CD4-positive, CD25-positive, alpha-beta regulatory T cell (primary cell): ENCODE measurements around the gene OR7C2. TPM values are rescaled to one million over a fixed set of nuclear protein-coding genes. Genes with fewer than 3 reads are reported as not detected.

Experiments
- ATAC-seq, 2 donors: fragments of 150-1000 bp; cut with Tn5 transposase; one replicate each; pipeline ENCODE4 v1.10.0; 2021; ENCODE audit warnings: low read depth in 2 of 2, moderate number of reproducible peaks in 2 of 2, moderate library complexity in 1 of 2
- DNase-seq, 3 donors: peaks; one replicate each; pipeline versions ENCODE4 v3.0.0 to v3.0.0-alpha.2; 2012 to 2022; ENCODE audit warnings: mixed read lengths in 1 of 3
- H3K27ac ChIP-seq: one replicate; pipeline ENCODE4 v1.7.0; 2013; ENCODE audit warnings: mild to moderate bottlenecking, low read length; ENCODE audit not compliant: insufficient read depth, poor library complexity, severe bottlenecking
- H3K27me3 ChIP-seq: one replicate; pipeline ENCODE4 v1.7.0; 2013; ENCODE audit warnings: low read length; ENCODE audit not compliant: control insufficient read depth, insufficient read depth
- H3K36me3 ChIP-seq: one replicate; pipeline ENCODE4 v1.7.0; 2013; ENCODE audit warnings: mild to moderate bottlenecking, low read length, moderate library complexity; ENCODE audit not compliant: control insufficient read depth, insufficient read depth
- H3K4me1 ChIP-seq: 2 replicates; pipeline ENCODE4 v1.7.0; 2013; ENCODE audit warnings: mild to moderate bottlenecking, low read length; ENCODE audit not compliant: insufficient read depth, control insufficient read depth, poor library complexity, severe bottlenecking
- H3K4me3 ChIP-seq: one replicate; pipeline ENCODE4 v1.7.0; 2013; ENCODE audit warnings: low read depth, mild to moderate bottlenecking, low read length, moderate library complexity
- H3K9me3 ChIP-seq, 2 experiments: 1 replicate in 1 of 2; 2 replicates in 1 of 2; pipeline ENCODE4 v1.7.0; 2013; ENCODE audit warnings: low read length in 2 of 2, mild to moderate bottlenecking in 1 of 2, moderate library complexity in 1 of 2; ENCODE audit not compliant: control insufficient read depth in 2 of 2
- H3K27ac Mint-ChIP-seq, 3 donors: one replicate each; pipeline ENCODE4 v1.8.0; 2020 to 2022; ENCODE audit warnings: mild to moderate bottlenecking in 3 of 3, mixed read lengths in 3 of 3, moderate library complexity in 2 of 3
- H3K27me3 Mint-ChIP-seq: one replicate; pipeline ENCODE4 v1.8.0; 2022; ENCODE audit warnings: mild to moderate bottlenecking, mixed read lengths
- H3K36me3 Mint-ChIP-seq: one replicate; pipeline ENCODE4 v1.8.0; 2020; ENCODE audit warnings: mixed read lengths
- H3K4me1 Mint-ChIP-seq, 4 donors: one replicate each; pipeline ENCODE4 v1.8.0; 2020 to 2022; ENCODE audit warnings: mixed read lengths in 4 of 4, mild to moderate bottlenecking in 1 of 4
- H3K4me3 Mint-ChIP-seq, 4 donors: one replicate each; pipeline ENCODE4 v1.8.0; 2020 to 2022; ENCODE audit warnings: mild to moderate bottlenecking in 4 of 4, mixed read lengths in 4 of 4, moderate library complexity in 3 of 4
- H3K9me3 Mint-ChIP-seq, 7 donors: one replicate each; pipeline ENCODE4 v1.8.0; 2020 to 2022; ENCODE audit warnings: mixed read lengths in 7 of 7, mild to moderate bottlenecking in 3 of 7, moderate library complexity in 2 of 7
- polyA plus RNA-seq, 4 donors: library from polyadenylated mRNA; unstranded; fragments of 300-500 nt; fragmentation: Illumina TruSeq; gene quantifications; one replicate each; pipeline ENCODE4 v1.2.3, GENCODE V29; 2021
- total RNA-seq: library from RNA; stranded (reverse); gene quantifications from one replicate; pipeline ENCODE4 v1.2.3, GENCODE V29; 2022

OR7C2 gene
- total RNA-seq (not detected), polyA plus RNA-seq (not detected)

DNA sequence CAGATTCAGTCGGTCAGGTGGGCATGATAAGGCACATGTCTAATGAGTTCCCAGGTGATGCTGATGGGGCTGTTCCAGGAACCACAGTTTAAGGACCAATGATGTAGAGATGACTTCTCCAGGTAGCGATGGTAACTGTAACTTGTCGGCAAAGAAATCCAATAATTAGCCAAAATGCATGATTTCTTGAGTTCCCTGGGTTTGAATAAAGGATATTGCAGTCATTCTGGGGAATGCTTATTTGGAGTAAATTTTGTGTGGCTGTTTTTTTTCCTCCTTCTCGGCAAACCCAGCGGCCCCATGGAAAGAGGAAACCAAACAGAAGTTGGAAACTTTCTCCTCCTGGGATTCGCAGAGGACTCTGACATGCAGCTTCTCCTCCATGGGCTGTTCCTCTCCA is at the start of gene OR7C2:
Gene OR7C2 (plus strand): TSS at position 301 of the 400 bp plus-strand sequence. CDS start 0 bp downstream, at position 301.
- DNase-seq (no peak), ATAC-seq (no peak)
- Mint-ChIP-seq H3K27me3 (peaks cover 4% of the 10 kb centered on the region), H3K9me3 (peaks cover 0 to 2% (median 0%) of the 10 kb centered on the region in 7 donors), H3K4me1 (no peaks in the 10 kb centered on the region), H3K36me3 (no peaks in the 10 kb centered on the region), H3K27ac (no peak within 1 kb of the TSS), H3K4me3 (no peak within 1 kb of the TSS)
- H3K27me3 ChIP-seq, result no peaks in the 10 kb centered on the region
- H3K4me3 ChIP-seq, result no peak within 1 kb of the TSS
- H3K27ac ChIP-seq, result no peak within 1 kb of the TSS
- no peaks in the 10 kb centered on the region for H3K36me3 ChIP-seq
- H3K4me1 ChIP-seq, result no peaks in the 10 kb centered on the region
- no peaks in the 10 kb centered on the region for H3K9me3 ChIP-seq

DNA sequence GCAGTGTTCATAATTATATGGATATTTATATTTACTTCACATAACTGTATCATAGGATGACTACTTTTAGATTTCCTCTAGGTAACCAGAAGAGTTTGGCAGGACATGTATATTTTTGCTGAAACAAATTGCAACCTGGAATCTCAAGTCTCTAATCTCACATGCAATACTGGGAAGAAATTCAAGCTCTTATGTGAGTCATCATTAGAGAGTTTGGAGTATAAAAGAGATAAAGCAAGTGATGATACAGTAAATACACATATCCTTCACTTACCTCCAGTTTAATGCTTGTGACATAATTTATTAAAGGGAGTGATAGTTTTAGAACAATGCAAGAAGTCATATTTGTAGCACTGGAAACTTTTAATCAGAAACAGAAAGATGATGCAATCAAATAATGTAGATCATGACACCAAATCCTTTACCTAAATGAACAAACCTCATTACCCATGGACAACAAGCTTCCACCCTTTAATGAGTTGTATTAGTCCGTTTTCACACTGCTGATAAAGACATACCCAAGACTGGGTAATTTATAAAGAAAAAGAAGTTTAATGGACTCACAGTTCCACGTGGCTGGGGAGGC is 39.5 kb upstream of the OR7C2 start:
- Histone ChIP-seq H3K36me3 (no peaks in the 10 kb centered on the region), H3K9me3 (no peaks in the 10 kb centered on the region), H3K4me3 (no peak overlapping the region), H3K27ac (no peak overlapping the region), H3K4me1 (no peaks in the 10 kb centered on the region), H3K27me3 (peaks cover 13% of the 10 kb centered on the region)
- H3K4me3 Mint-ChIP-seq, result no peak overlapping the region
- no peak overlapping the region for H3K27ac Mint-ChIP-seq
- ATAC-seq, result no peak
- H3K4me1 Mint-ChIP-seq, result no peaks in the 10 kb centered on the region
- no peak for DNase-seq
- H3K36me3 Mint-ChIP-seq, result no peaks in the 10 kb centered on the region
- H3K9me3 Mint-ChIP-seq, result no peaks in the 10 kb centered on the region
- peaks cover 34% of the 10 kb centered on the region for H3K27me3 Mint-ChIP-seq

DNA sequence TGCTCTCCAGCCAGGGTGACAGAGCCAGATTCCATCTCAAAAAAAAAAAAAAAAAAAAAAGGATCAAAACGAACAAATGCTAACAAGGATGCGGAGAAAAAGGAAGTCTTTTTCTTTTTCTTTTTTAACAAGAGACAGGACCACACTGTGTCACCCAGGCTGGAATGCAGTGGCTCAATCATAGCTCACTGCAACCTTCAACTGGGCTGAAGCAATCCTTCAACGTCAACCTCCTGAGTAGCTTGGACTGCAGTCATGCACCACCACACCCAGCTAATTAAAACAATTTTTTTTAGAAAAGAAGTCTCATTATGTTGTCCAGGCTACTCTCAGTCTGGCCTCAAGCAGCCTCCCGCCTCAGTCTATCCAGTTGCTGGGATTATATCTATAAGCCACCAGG is 34.6 kb upstream of the OR7C2 start:
- H3K27me3 ChIP-seq, result peaks cover 10% of the 10 kb centered on the region
- no peak overlapping the region for H3K27ac ChIP-seq
- no peaks in the 10 kb centered on the region for H3K4me1 ChIP-seq
- H3K4me1 Mint-ChIP-seq, result no peaks in the 10 kb centered on the region
- no peaks in the 10 kb centered on the region for H3K9me3 Mint-ChIP-seq
- H3K27me3 Mint-ChIP-seq, result peaks cover 5% of the 10 kb centered on the region
- DNase-seq, result no peak
- no peak for ATAC-seq
- H3K27ac Mint-ChIP-seq, result no peak overlapping the region
- H3K4me3 ChIP-seq, result no peak overlapping the region
- no peaks in the 10 kb centered on the region for H3K9me3 ChIP-seq
- no peaks in the 10 kb centered on the region for H3K36me3 Mint-ChIP-seq
- H3K4me3 Mint-ChIP-seq, result no peak overlapping the region
- no peaks in the 10 kb centered on the region for H3K36me3 ChIP-seq

DNA sequence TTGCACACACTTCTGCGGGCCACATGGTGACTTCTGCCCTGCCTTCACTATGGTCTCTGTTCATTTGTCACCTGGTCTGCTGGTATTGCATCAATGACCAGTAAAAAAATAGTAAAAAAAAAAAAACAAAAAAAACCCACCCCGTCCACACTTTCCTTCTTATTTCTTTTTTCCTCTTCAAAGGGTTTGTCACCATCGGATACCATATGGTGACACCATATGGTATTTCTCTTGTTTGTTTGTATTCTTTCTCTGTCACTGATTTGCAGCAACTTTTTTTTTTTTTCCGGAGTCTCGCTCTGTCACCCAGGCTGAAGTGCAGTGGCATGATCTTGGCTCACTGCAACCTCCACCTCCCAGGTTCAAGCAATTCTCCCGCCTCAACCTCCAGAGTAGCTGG is 26.2 kb upstream of the OR7C2 start:
- Mint-ChIP-seq H3K4me1 (no peaks in the 10 kb centered on the region), H3K27ac (no peak overlapping the region), H3K9me3 (peaks cover 0 to 12% (median 6%) of the 10 kb centered on the region in 7 donors), H3K4me3 (no peak overlapping the region), H3K36me3 (no peaks in the 10 kb centered on the region), H3K27me3 (peaks cover 6% of the 10 kb centered on the region)
- Histone ChIP-seq H3K9me3 (peaks cover 4 to 9% of the 10 kb centered on the region in 2 experiments), H3K4me1 (no peaks in the 10 kb centered on the region), H3K36me3 (no peaks in the 10 kb centered on the region), H3K27ac (no peak overlapping the region), H3K4me3 (no peak overlapping the region), H3K27me3 (no peaks in the 10 kb centered on the region)
- DNase-seq (no peak), ATAC-seq (no peak)

DNA sequence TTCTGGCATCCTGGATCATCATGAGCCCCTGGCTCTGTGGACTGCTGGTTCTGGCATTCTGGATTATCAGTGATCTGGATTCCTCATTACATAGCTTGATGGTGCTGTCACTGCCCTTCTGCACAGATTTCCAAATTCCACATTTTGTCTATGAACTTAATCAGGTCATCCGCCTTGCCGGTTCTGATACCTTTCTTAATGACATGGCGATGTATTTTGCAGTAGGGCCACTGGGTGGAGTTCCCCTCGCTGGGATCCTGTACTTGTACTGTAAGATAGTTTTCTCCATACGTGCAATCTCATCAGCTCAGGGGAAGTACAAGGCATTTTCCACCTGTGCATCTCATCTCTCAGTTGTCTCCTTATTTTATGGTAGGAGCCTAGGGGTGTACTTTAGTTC is 24.4 kb upstream of the OR7C2 start:
- no peaks in the 10 kb centered on the region for H3K4me1 ChIP-seq
- H3K27me3 Mint-ChIP-seq, result peaks cover 6% of the 10 kb centered on the region

DNA sequence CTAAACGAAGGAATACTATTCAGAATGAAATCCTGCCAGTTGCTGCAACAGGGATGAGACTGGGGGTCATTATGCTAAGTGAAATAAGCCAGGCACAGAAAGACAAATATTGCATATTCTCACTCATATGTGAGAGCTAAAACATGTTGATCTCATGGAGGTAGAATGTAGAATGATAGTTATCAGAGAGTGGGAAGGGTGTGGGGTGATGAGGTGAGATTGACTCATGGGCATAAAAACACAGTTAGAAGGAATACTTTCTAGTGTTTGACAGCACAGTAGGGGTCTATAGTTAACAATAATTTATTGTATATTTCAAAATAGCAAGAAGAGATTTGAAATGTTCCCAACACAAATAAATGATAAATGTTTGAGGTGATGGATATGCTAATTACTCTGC is 7.8 kb upstream of the OR7C2 start:
- H3K4me3 ChIP-seq, result no peak overlapping the region
- no peaks in the 10 kb centered on the region for H3K27me3 ChIP-seq
- Mint-ChIP-seq H3K27ac (no peak overlapping the region), H3K9me3 (peaks cover 0 to 2% (median 0%) of the 10 kb centered on the region in 7 donors), H3K36me3 (no peaks in the 10 kb centered on the region), H3K4me1 (no peaks in the 10 kb centered on the region), H3K27me3 (peaks cover 10% of the 10 kb centered on the region), H3K4me3 (no peak overlapping the region)
- H3K4me1 ChIP-seq, result no peaks in the 10 kb centered on the region
- ATAC-seq (no peak), DNase-seq (no peak)
- no peak overlapping the region for H3K27ac ChIP-seq
- no peaks in the 10 kb centered on the region for H3K9me3 ChIP-seq
- no peaks in the 10 kb centered on the region for H3K36me3 ChIP-seq

More for the DNA sequence above, 24.4 kb upstream of the OR7C2 start:
- Histone ChIP-seq H3K27me3 (no peaks in the 10 kb centered on the region), H3K9me3 (peaks cover 4 to 9% of the 10 kb centered on the region in 2 experiments), H3K4me3 (no peak overlapping the region), H3K27ac (no peak overlapping the region), H3K36me3 (no peaks in the 10 kb centered on the region)
- H3K4me3 Mint-ChIP-seq, result no peak overlapping the region
- DNase-seq (no peak), ATAC-seq (no peak)
- H3K27ac Mint-ChIP-seq, result no peak overlapping the region
- H3K36me3 Mint-ChIP-seq, result no peaks in the 10 kb centered on the region
- peaks cover 0 to 12% (median 6%) of the 10 kb centered on the region in 7 donors for H3K9me3 Mint-ChIP-seq
- H3K4me1 Mint-ChIP-seq, result no peaks in the 10 kb centered on the region

DNA sequence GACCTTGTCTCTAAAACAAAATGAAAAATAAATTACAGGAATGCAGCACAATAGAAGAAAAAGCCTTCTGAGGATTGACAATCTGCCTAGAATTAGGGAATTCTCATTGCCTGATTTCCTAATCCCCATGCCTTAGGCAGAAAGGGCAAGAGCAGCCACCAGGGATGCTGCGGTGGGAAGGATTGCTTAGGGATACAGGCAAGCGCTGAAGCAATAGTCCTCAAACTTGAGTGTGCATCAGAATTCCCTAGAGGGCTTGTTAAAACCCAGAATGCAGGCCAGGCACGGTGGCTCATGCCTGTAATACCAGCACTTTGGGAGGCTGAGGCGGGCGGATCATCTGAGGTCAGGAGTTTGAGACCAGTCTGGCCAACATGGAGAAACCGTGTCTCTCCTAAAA is 1.0 kb upstream of the OR7C2 start:
- no peaks in the 10 kb centered on the region for H3K4me1 ChIP-seq
- Mint-ChIP-seq H3K4me1 (no peaks in the 10 kb centered on the region), H3K27me3 (peaks cover 4% of the 10 kb centered on the region), H3K9me3 (peaks cover 0 to 2% (median 0%) of the 10 kb centered on the region in 7 donors), H3K36me3 (no peaks in the 10 kb centered on the region), H3K4me3 (no peak overlapping the region), H3K27ac (no peak overlapping the region)
- no peak overlapping the region for H3K27ac ChIP-seq
- H3K4me3 ChIP-seq, result no peak overlapping the region
- no peak for ATAC-seq
- H3K36me3 ChIP-seq, result no peaks in the 10 kb centered on the region
- H3K27me3 ChIP-seq, result no peaks in the 10 kb centered on the region
- no peaks in the 10 kb centered on the region for H3K9me3 ChIP-seq
- no peak for DNase-seq

DNA sequence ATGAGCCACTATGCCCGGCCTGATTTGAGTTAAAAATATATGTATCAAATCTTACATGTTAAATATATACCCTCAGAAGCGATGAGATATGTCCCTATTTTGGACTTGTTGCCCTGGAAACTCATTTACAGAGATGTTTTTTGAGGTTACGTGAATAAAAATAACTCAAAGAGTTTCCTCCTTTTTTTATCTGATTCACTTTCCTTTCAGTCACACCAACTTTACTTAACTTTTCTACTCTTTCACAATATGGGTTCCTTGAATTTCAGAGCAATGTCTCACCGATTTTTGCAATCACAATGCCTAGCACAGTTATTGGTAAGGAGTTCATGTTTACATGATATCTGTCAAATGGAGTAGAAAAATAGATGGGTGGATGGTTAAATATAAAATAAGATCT is 2.3 kb downstream of the OR7C2 start:
- H3K4me3 Mint-ChIP-seq, result no peak overlapping the region

More for the DNA sequence above, 2.3 kb downstream of the OR7C2 start:
- ATAC-seq (no peak), DNase-seq (no peak)
- H3K4me3 ChIP-seq, result no peak overlapping the region
- H3K36me3 ChIP-seq, result no peaks in the 10 kb centered on the region
- no peaks in the 10 kb centered on the region for H3K4me1 ChIP-seq
- H3K9me3 ChIP-seq, result no peaks in the 10 kb centered on the region
- H3K27ac Mint-ChIP-seq, result peak overlapping the region in 1 of 3 donors; percentile 1
- H3K4me1 Mint-ChIP-seq, result no peaks in the 10 kb centered on the region
- H3K36me3 Mint-ChIP-seq, result no peaks in the 10 kb centered on the region
- H3K9me3 Mint-ChIP-seq, result peaks cover 0 to 4% (median 0%) of the 10 kb centered on the region in 7 donors
- peaks cover 4% of the 10 kb centered on the region for H3K27me3 Mint-ChIP-seq
- H3K27ac ChIP-seq, result no peak overlapping the region
- no peaks in the 10 kb centered on the region for H3K27me3 ChIP-seq
